Activated CD8-positive, alpha-beta T cell treated with anti-CD3 and anti-CD28 coated beads for 36 hours (primary cell): ENCODE results near the gene TTC28. TPM values are rescaled to one million over a fixed set of nuclear protein-coding genes. Genes with fewer than 3 reads are reported as not detected.

Experiments
- ATAC-seq: fragments of 200-7000 bp; cut with Tn5 transposase; one replicate; pipeline ENCODE4 v1.10.0; 2021; ENCODE audit warnings: mild to moderate bottlenecking, moderate library complexity
- CTCF ChIA-PET: fragments of 350-600 bp; sonication (Branson Sonifier 250); formaldehyde crosslinking; loops from one replicate; lab custom pipeline; 2021; ENCODE audit warnings: antibody characterized with exemption; lab: Charles Lee
- POLR2A ChIA-PET: fragments of 350-600 bp; sonication (Branson Sonifier 250); formaldehyde crosslinking; loops from one replicate; lab custom pipeline; 2021; ENCODE audit warnings: antibody characterized with exemption; lab: Charles Lee
- DNase-seq: peaks from one replicate; pipeline ENCODE4 v3.0.0-alpha.2; 2020
- H3K27ac Mint-ChIP-seq: one replicate; pipeline ENCODE4 v1.8.0; 2021; ENCODE audit warnings: mild to moderate bottlenecking, mixed read lengths
- H3K27me3 Mint-ChIP-seq: one replicate; pipeline ENCODE4 v1.8.0; 2021; ENCODE audit warnings: mixed read lengths
- H3K36me3 Mint-ChIP-seq: one replicate; pipeline ENCODE4 v1.8.0; 2021; ENCODE audit warnings: low read depth, mixed read lengths
- H3K4me1 Mint-ChIP-seq: one replicate; pipeline ENCODE4 v1.8.0; 2021; ENCODE audit warnings: low read depth, mixed read lengths
- H3K4me3 Mint-ChIP-seq: one replicate; pipeline ENCODE4 v1.8.0; 2021; ENCODE audit warnings: mild to moderate bottlenecking, moderate library complexity, mixed read lengths
- H3K9me3 Mint-ChIP-seq: one replicate; pipeline ENCODE4 v1.8.0; 2021; ENCODE audit warnings: mixed read lengths
- intact Hi-C: fragments of 100-400 bp; cut with micrococcal nuclease; formaldehyde crosslinking; loops from one replicate; pipeline ENCODE4 v1.10.0; 2022
- total RNA-seq, 2 experiments: library from RNA; stranded (reverse); gene quantifications; one replicate each; pipeline ENCODE4 v1.2.3, GENCODE V29; 2021
- TF ChIP-seq, protein P1 (sequence below): fragments of 200-600 bp; IDR thresholded peaks from one replicate; pipeline ENCODE4 v1.8.0; 2022; ENCODE audit warnings: antibody characterized with exemption, mild to moderate bottlenecking

TTC28 gene
- total RNA-seq, 2 experiments from 2014 or later: 0.58 to 1.9 TPM

DNA sequence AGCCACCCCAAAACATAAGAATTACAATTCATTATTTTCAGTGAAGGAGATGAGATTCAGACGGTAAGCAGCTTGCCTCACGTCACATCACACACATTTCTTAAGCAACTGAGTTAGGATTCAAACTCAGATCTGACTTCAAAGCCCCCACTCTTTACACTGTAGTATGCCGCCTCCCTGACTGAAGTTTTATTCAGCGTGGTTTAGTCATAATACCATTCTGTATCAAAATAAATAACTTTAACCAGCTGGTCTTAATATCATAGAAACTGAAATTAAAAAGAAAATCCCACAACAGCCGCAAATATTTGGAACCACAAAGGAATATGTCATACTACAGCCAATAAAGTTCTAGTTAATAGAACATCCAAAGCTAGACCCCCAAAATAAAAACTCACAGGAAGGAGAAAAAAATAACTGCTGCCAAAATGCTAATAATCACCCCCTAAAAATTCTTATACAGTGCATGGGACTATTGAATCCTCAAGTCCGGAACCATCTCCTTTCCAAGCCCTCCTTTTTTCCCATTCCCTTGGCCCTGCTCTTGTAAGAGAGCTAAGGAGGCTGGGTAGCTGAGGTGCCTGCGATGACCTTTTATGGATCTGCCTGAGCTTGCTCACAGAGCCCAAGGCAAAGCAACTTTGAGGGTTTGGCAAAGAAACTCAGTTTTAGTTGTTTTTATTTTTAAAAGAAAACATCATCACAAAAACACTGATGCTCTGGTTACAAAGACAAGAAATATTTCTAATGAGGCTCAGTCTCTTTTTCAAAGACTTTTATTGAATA, 334.5 kb downstream of the TTC28 start:
- TF ChIP-seq, protein P1, sequence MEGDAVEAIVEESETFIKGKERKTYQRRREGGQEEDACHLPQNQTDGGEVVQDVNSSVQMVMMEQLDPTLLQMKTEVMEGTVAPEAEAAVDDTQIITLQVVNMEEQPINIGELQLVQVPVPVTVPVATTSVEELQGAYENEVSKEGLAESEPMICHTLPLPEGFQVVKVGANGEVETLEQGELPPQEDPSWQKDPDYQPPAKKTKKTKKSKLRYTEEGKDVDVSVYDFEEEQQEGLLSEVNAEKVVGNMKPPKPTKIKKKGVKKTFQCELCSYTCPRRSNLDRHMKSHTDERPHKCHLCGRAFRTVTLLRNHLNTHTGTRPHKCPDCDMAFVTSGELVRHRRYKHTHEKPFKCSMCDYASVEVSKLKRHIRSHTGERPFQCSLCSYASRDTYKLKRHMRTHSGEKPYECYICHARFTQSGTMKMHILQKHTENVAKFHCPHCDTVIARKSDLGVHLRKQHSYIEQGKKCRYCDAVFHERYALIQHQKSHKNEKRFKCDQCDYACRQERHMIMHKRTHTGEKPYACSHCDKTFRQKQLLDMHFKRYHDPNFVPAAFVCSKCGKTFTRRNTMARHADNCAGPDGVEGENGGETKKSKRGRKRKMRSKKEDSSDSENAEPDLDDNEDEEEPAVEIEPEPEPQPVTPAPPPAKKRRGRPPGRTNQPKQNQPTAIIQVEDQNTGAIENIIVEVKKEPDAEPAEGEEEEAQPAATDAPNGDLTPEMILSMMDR: no peak
- ATAC-seq: no peak
- ChIA-PET CTCF (no interaction called here), POLR2A (no interaction called here)
- Mint-ChIP-seq H3K27me3 (no peaks in the 10 kb centered on the region), H3K4me3 (no peak overlapping the region), H3K36me3 (no peaks in the 10 kb centered on the region), H3K27ac (no peak overlapping the region), H3K4me1 (no peaks in the 10 kb centered on the region), H3K9me3 (no peaks in the 10 kb centered on the region)
- intact Hi-C loops: no loop called here
- DNase-seq: no peak

DNA sequence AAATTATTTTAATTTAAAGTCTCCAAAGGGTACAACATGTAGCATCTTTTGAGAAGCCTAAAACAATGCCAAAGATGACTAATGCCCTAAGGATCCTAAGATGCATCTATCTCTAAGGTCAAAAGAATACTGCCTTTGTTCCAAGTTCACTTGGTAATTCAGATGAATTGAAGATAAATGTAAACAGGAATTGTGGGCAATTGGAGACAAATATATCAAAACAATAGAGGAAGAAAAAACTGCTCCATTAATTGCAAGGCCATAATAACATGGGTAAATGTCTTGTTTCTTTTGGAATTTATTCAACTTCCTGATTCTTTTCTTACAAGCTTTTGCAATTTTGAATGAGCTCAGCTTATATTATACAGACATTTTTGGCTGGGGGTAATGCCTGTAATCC, 338.6 kb downstream of the TTC28 start:
- DNase-seq (no peak), ATAC-seq (no peak)
- TF ChIP-seq, protein P1: no peak
- ChIA-PET POLR2A (no interaction called here), CTCF (no interaction called here)
- H3K4me1 Mint-ChIP-seq: no peaks in the 10 kb centered on the region
- intact Hi-C loops: no loop called here
- H3K4me3 Mint-ChIP-seq: no peak overlapping the region
- no peaks in the 10 kb centered on the region for H3K9me3 Mint-ChIP-seq
- no peaks in the 10 kb centered on the region for H3K36me3 Mint-ChIP-seq
- no peak overlapping the region for H3K27ac Mint-ChIP-seq
- peaks cover 5% of the 10 kb centered on the region for H3K27me3 Mint-ChIP-seq

- no peaks in the 10 kb centered on the region for H3K9me3 Mint-ChIP-seq
- H3K4me3 Mint-ChIP-seq: no peak overlapping the region
- ATAC-seq: no peak
- no peak for DNase-seq
- H3K4me1 Mint-ChIP-seq: peaks cover 4% of the 10 kb centered on the region
- POLR2A ChIA-PET: no interaction called here
- H3K27ac Mint-ChIP-seq: no peak overlapping the region
- CTCF ChIA-PET: no interaction called here
- TF ChIP-seq, protein P1: no peak
- H3K27me3 Mint-ChIP-seq: no peaks in the 10 kb centered on the region
- H3K36me3 Mint-ChIP-seq: no peaks in the 10 kb centered on the region
- intact Hi-C loops: no loop called here
Observed at GRCh38 chr22:28333088-28333487, 346.6 kb downstream of the TTC28 start.

GRCh38 chr22:28332410-28332809, 347.2 kb downstream of the TTC28 start:
- CTCF ChIA-PET: no interaction called here

DNA sequence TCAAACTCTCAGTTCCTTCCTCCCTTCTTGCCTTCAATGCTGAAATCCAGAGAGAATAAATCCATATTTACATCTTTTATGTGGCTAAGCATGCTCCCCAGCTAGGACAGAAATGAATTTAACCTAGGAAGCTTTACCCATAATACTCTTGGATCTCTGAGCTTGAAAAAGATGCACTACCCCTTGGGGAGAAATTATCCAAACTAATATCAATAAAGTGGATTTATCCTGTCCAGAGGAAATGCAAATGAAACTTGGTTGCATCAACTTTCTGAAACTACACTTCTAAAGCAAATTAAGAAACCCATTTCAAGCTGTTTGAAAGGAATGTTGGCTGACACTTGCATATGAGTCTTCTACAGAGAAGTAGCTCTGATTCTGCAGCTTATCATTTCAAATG, 347.9 kb downstream of the TTC28 start:
- POLR2A ChIA-PET: no interaction called here
- no peak overlapping the region for H3K27ac Mint-ChIP-seq
- H3K9me3 Mint-ChIP-seq: no peaks in the 10 kb centered on the region
- H3K27me3 Mint-ChIP-seq: no peaks in the 10 kb centered on the region
- H3K4me1 Mint-ChIP-seq: peaks cover 4% of the 10 kb centered on the region
- no peak overlapping the region for H3K4me3 Mint-ChIP-seq
- DNase-seq (no peak), ATAC-seq (no peak)
- intact Hi-C loops: no loop called here
- no peaks in the 10 kb centered on the region for H3K36me3 Mint-ChIP-seq
- CTCF ChIA-PET: no interaction called here
- TF ChIP-seq, protein P1: no peak

More at GRCh38 chr22:28332410-28332809, 347.2 kb downstream of the TTC28 start:
- H3K4me3 Mint-ChIP-seq: no peak overlapping the region
- ATAC-seq (no peak), DNase-seq (no peak)
- no peaks in the 10 kb centered on the region for H3K36me3 Mint-ChIP-seq
- POLR2A ChIA-PET: no interaction called here
- TF ChIP-seq, protein P1: no peak
- no peaks in the 10 kb centered on the region for H3K9me3 Mint-ChIP-seq
- H3K4me1 Mint-ChIP-seq: peaks cover 4% of the 10 kb centered on the region
- no peak overlapping the region for H3K27ac Mint-ChIP-seq
- intact Hi-C loops: no loop called here
- H3K27me3 Mint-ChIP-seq: no peaks in the 10 kb centered on the region
